Smooth muscle cell (in vitro differentiated cells): ENCODE results near the gene RRP1B. TPM values are rescaled to one million over a fixed set of nuclear protein-coding genes. Genes with fewer than 3 reads are reported as not detected.

Experiments
- DNase-seq: peaks from one replicate; lab custom pipeline; 2025; ENCODE audit not compliant: unreplicated experiment; lab: John Stamatoyannopoulos, UW
- H2AFZ ChIP-seq: fragments of 200-600 bp; sonication (generic); 2 replicates; pipeline ENCODE4 v1.6.0; 2016; ENCODE audit warnings: antibody characterized with exemption, low read depth, mild to moderate bottlenecking
- H3F3A ChIP-seq: fragments of 200-600 bp; sonication (generic); 2 replicates; pipeline ENCODE4 v1.6.0; 2017; ENCODE audit warnings: antibody characterized with exemption, low read depth
- H3K27ac ChIP-seq: fragments of 200-600 bp; sonication (generic); 2 replicates; pipeline ENCODE4 v1.5.1; 2016; ENCODE audit warnings: low read depth, mild to moderate bottlenecking
- H3K27me3 ChIP-seq: fragments of 200-600 bp; sonication (generic); 2 replicates; pipeline ENCODE4 v1.6.1; 2016; ENCODE audit warnings: low read depth, mild to moderate bottlenecking
- H3K36me3 ChIP-seq: fragments of 200-600 bp; sonication (generic); 2 replicates; pipeline ENCODE4 v1.5.1; 2016; ENCODE audit warnings: low read depth
- H3K4me1 ChIP-seq: fragments of 200-600 bp; sonication (generic); 2 replicates; pipeline ENCODE4 v1.5.1; 2016; ENCODE audit warnings: low read depth
- H3K4me2 ChIP-seq: fragments of 200-600 bp; sonication (generic); 2 replicates; pipeline ENCODE4 v1.6.0; 2016; ENCODE audit warnings: mild to moderate bottlenecking
- H3K4me3 ChIP-seq: fragments of 200-600 bp; sonication (generic); 2 replicates; pipeline ENCODE4 v1.5.1; 2016; ENCODE audit warnings: mild to moderate bottlenecking
- H3K79me2 ChIP-seq: fragments of 200-600 bp; sonication (generic); 2 replicates; pipeline ENCODE4 v1.6.0; 2016; ENCODE audit warnings: low read depth, mild to moderate bottlenecking
- H3K9ac ChIP-seq: fragments of 200-600 bp; sonication (generic); 2 replicates; pipeline ENCODE4 v1.6.0; 2016; ENCODE audit warnings: low read depth
- H3K9me3 ChIP-seq: fragments of 200-600 bp; sonication (generic); replicated peaks from 2 replicates; pipeline ENCODE4 v1.5.1; 2016; ENCODE audit warnings: low read depth
- H4K20me1 ChIP-seq: fragments of 200-600 bp; sonication (generic); 2 replicates; pipeline ENCODE4 v1.6.0; 2016; ENCODE audit warnings: low read depth
- WGBS: methylation state at CpG from one replicate; pipeline ENCODE4 v1.1.7; 2016; ENCODE audit warnings: low lambda C conversion rate; 5-methylcytosine and 5-hydroxymethylcytosine counted together
- polyA plus RNA-seq: library from polyadenylated mRNA; unstranded; fragments of >200 nt; fragmentation: Nextera tagmentation; extraction: Ambion mirVana; gene quantifications from 2 replicates; pipeline ENCODE4 v1.2.1, GENCODE V29; 2016
- total RNA-seq: library from RNA; depleted of rRNA; stranded (reverse); fragments of >200 nt; gene quantifications from 2 replicates; pipeline ENCODE4 v1.2.3, GENCODE V29; 2014
- TF ChIP-seq, protein P1 (sequence below): fragments of 200-600 bp; sonication (generic); IDR thresholded peaks from 2 replicates; pipeline ENCODE4 v1.5.1; 2017; ENCODE audit warnings: borderline replicate concordance, mild to moderate bottlenecking, antibody characterized with exemption; ENCODE audit not compliant: insufficient read depth, poor library complexity, severe bottlenecking

RRP1B gene
- total and polyA plus RNA-seq, 2 experiments from 2014 or later, result 10.6 to 19.3 TPM

DNA sequence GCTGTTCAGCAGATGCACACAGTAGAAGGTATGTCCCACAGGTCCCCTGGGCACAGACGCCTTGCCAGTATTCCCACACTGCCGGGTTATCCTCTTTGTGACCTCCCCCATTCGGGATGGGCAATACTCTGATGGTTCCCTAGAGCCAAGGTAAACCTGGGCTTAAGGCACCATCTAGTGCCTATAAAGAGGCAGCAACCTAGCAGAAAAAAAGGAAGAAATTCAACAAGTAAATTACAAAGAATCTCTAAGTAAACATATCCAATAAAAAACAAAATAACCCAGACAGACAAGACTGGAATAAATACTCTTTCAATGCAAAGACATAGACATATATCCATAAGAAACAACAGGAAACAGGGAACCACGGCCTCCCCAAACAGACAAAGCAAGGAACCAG lies 39.5 kb upstream of the RRP1B start:
- Histone ChIP-seq H4K20me1 (no peaks in the 10 kb centered on the region), H3K79me2 (no peaks in the 10 kb centered on the region), H3K27me3 (no peaks in the 10 kb centered on the region), H3K9ac (no peak overlapping the region), H2AFZ (no peak overlapping the region), H3K4me2 (no peak overlapping the region), H3K27ac (no peak overlapping the region), H3F3A (peaks cover 1% of the 10 kb centered on the region), H3K4me3 (no peak overlapping the region), H3K4me1 (no peaks in the 10 kb centered on the region), H3K36me3 (peaks cover 3% of the 10 kb centered on the region), H3K9me3 (no peaks in the 10 kb centered on the region)
- no peak for DNase-seq
- WGBS, result 90% methylated on average over 4 of the region's 4 CpGs
- TF ChIP-seq, protein P1, sequence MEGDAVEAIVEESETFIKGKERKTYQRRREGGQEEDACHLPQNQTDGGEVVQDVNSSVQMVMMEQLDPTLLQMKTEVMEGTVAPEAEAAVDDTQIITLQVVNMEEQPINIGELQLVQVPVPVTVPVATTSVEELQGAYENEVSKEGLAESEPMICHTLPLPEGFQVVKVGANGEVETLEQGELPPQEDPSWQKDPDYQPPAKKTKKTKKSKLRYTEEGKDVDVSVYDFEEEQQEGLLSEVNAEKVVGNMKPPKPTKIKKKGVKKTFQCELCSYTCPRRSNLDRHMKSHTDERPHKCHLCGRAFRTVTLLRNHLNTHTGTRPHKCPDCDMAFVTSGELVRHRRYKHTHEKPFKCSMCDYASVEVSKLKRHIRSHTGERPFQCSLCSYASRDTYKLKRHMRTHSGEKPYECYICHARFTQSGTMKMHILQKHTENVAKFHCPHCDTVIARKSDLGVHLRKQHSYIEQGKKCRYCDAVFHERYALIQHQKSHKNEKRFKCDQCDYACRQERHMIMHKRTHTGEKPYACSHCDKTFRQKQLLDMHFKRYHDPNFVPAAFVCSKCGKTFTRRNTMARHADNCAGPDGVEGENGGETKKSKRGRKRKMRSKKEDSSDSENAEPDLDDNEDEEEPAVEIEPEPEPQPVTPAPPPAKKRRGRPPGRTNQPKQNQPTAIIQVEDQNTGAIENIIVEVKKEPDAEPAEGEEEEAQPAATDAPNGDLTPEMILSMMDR, result no peak

GRCh38 chr21:43622796-43623195 lies 36.6 kb upstream of the RRP1B start:
- Histone ChIP-seq H3K36me3 (peaks cover 3% of the 10 kb centered on the region), H3F3A (peaks cover 14% of the 10 kb centered on the region), H3K4me2 (no peak overlapping the region), H3K27me3 (no peaks in the 10 kb centered on the region), H4K20me1 (no peaks in the 10 kb centered on the region), H3K27ac (no peak overlapping the region), H3K9ac (no peak overlapping the region), H3K4me3 (no peak overlapping the region), H2AFZ (no peak overlapping the region), H3K9me3 (no peaks in the 10 kb centered on the region), H3K4me1 (no peaks in the 10 kb centered on the region), H3K79me2 (no peaks in the 10 kb centered on the region)
- DNase-seq, result no peak
- TF ChIP-seq, protein P1, result no peak
- WGBS, result 76% methylated on average over 2 of the region's 2 CpGs

DNA sequence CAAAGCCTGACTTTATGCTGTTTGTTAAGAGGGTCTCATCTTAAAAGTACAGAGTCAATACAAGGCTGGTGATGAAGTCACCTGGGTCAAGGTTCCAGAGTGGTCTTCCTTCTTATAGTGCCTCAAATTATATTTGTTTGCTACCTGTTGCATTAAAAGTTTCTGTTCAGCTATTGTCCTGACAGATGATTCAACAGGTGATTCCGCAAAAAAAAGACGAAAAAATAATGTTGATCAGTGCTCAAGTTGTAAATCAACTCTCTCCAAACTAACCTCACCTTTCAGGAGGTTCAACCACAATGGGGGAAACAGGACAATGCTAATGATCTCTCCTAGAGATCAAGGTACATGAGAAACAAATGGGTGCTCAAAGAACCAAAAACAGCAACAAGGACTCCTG lies 35.8 kb upstream of the RRP1B start:
- no peak for DNase-seq
- no peaks in the 10 kb centered on the region for H3K9me3 ChIP-seq
- H3K79me2 ChIP-seq, result no peaks in the 10 kb centered on the region
- H3K36me3 ChIP-seq, result peaks cover 3% of the 10 kb centered on the region
- no peak overlapping the region for H3K9ac ChIP-seq
- no peak overlapping the region for H3K4me2 ChIP-seq
- H3F3A ChIP-seq, result peaks cover 14% of the 10 kb centered on the region
- H2AFZ ChIP-seq, result no peak overlapping the region
- H4K20me1 ChIP-seq, result no peaks in the 10 kb centered on the region
- no peak overlapping the region for H3K4me3 ChIP-seq
- TF ChIP-seq, protein P1, result no peak
- no peaks in the 10 kb centered on the region for H3K27me3 ChIP-seq
- WGBS, result 95% methylated on average over 2 of the region's 2 CpGs
- no peak overlapping the region for H3K27ac ChIP-seq
- no peaks in the 10 kb centered on the region for H3K4me1 ChIP-seq

GRCh38 chr21:43624339-43624738 lies 35.0 kb upstream of the RRP1B start:
- no peak overlapping the region for H3K9ac ChIP-seq
- H3K27ac ChIP-seq, result no peak overlapping the region
- H3K36me3 ChIP-seq, result peaks cover 3% of the 10 kb centered on the region
- no peak for DNase-seq
- no peak overlapping the region for H3K4me3 ChIP-seq
- H3K79me2 ChIP-seq, result no peaks in the 10 kb centered on the region
- TF ChIP-seq, protein P1, result no peak
- no peaks in the 10 kb centered on the region for H4K20me1 ChIP-seq
- 93% methylated on average over 4 of the region's 4 CpGs for WGBS
- H3K4me2 ChIP-seq, result no peak overlapping the region
- no peaks in the 10 kb centered on the region for H3K9me3 ChIP-seq
- no peaks in the 10 kb centered on the region for H3K27me3 ChIP-seq
- H3F3A ChIP-seq, result peaks cover 14% of the 10 kb centered on the region
- H2AFZ ChIP-seq, result no peak overlapping the region
- H3K4me1 ChIP-seq, result no peaks in the 10 kb centered on the region
